WTC11 (cell line): Measurements from ENCODE around the gene TMEM92.

Experiments used
- AFF4 ChIP-seq: sonication (generic); formaldehyde crosslinking; IDR thresholded peaks from 2 replicates; pipeline ENCODE4 v1.8.1; 2023; ENCODE audit warnings: mild to moderate bottlenecking, missing genetic modification reagents, borderline replicate concordance
- ATF1 ChIP-seq: sonication (generic); formaldehyde crosslinking; IDR thresholded peaks from 2 replicates; pipeline ENCODE4 v1.8.1; 2023; ENCODE audit warnings: mild to moderate bottlenecking, moderate library complexity, missing genetic modification reagents
- ATF3 ChIP-seq: sonication (generic); formaldehyde crosslinking; conservative IDR thresholded peaks from 2 replicates; pipeline ENCODE4 v1.8.1; 2022; ENCODE audit warnings: mild to moderate bottlenecking, missing genetic modification reagents
- CTCF ChIP-seq: fragments of 200-600 bp; IDR thresholded peaks from 2 replicates; pipeline ENCODE4 v1.8.0; 2022; ENCODE audit warnings: antibody characterized with exemption
- E2F4 ChIP-seq: sonication (generic); formaldehyde crosslinking; IDR thresholded peaks from 2 replicates; pipeline ENCODE4 v1.8.1; 2022; ENCODE audit warnings: low read depth, mild to moderate bottlenecking, moderate library complexity, missing genetic modification reagents, borderline replicate concordance
- FOXJ3 ChIP-seq: sonication (generic); formaldehyde crosslinking; IDR thresholded peaks from 2 replicates; pipeline ENCODE4 v1.9.0; 2021; ENCODE audit warnings: missing genetic modification reagents, mild to moderate bottlenecking, borderline replicate concordance
- MAX ChIP-seq: sonication (generic); formaldehyde crosslinking; IDR thresholded peaks from 2 replicates; pipeline ENCODE4 v1.8.0; 2022; ENCODE audit warnings: mild to moderate bottlenecking, missing genetic modification reagents
- NFYB ChIP-seq: sonication (generic); formaldehyde crosslinking; conservative IDR thresholded peaks from 2 replicates; pipeline ENCODE4 v1.8.0; 2022; ENCODE audit warnings: low read depth, missing genetic modification reagents
- NR1H2 ChIP-seq: sonication (generic); formaldehyde crosslinking; IDR thresholded peaks from 2 replicates; pipeline ENCODE4 v1.9.0; 2021; ENCODE audit warnings: mild to moderate bottlenecking, moderate library complexity, missing genetic modification reagents
- NR3C1 ChIP-seq: sonication (generic); formaldehyde crosslinking; conservative IDR thresholded peaks from 2 replicates; pipeline ENCODE4 v1.8.1; 2023; ENCODE audit warnings: low read depth, mild to moderate bottlenecking, missing genetic modification reagents
- SP1 ChIP-seq: sonication (generic); formaldehyde crosslinking; conservative IDR thresholded peaks from 2 replicates; pipeline ENCODE4 v1.8.1; 2022; ENCODE audit warnings: missing genetic modification reagents
- USF1 ChIP-seq: sonication (generic); formaldehyde crosslinking; IDR thresholded peaks from 2 replicates; pipeline ENCODE4 v1.8.0; 2022; ENCODE audit warnings: mild to moderate bottlenecking, missing genetic modification reagents
- ZNF512 ChIP-seq: sonication (generic); formaldehyde crosslinking; IDR thresholded peaks from 2 replicates; pipeline ENCODE4 v1.8.1; 2022; ENCODE audit warnings: missing genetic modification reagents, borderline replicate concordance

- TF ChIP-seq CTCF (no peak), MAX (CRISPR knock-in tag) (no peak), FOXJ3 (CRISPR knock-in tag) (no peak), E2F4 (CRISPR knock-in tag) (no peak), ATF3 (CRISPR knock-in tag) (no peak), USF1 (CRISPR knock-in tag) (no peak), AFF4 (CRISPR knock-in tag) (no peak), NR1H2 (CRISPR knock-in tag) (no peak), ATF1 (no peak), NR3C1 (CRISPR knock-in tag) (no peak), SP1 (CRISPR knock-in tag) (no peak), ZNF512 (CRISPR knock-in tag) (no peak), NFYB (CRISPR knock-in tag) (no peak)
Observed at GRCh38 chr17:50326831-50327364, 52.6 kb downstream of the TMEM92 start.
